MM.1S (cell line): Measurements from ENCODE around the gene KCNH4.

ENCODE experiments used
- DNase-seq: peaks from one replicate; pipeline ENCODE4 v3.0.0-alpha.2; 2015
- H2AFZ ChIP-seq: fragments of 300-600 bp; sonication (generic); 2 replicates; pipeline ENCODE4 v1.6.0; 2016; ENCODE audit warnings: antibody characterized with exemption, low read length
- H3F3A ChIP-seq: fragments of 300-600 bp; sonication (generic); 2 replicates; pipeline ENCODE4 v1.6.1; 2016; ENCODE audit warnings: mild to moderate bottlenecking, antibody characterized with exemption, low read length, moderate library complexity, mixed read lengths; ENCODE audit not compliant: insufficient read depth
- H3K27ac ChIP-seq: fragments of 300-600 bp; sonication (generic); 2 replicates; pipeline ENCODE4 v1.5.1; 2016; ENCODE audit warnings: mild to moderate bottlenecking, low read length
- H3K27me3 ChIP-seq: fragments of 300-600 bp; sonication (generic); replicated peaks from 2 replicates; pipeline ENCODE4 v1.6.0; 2016; ENCODE audit warnings: low read length; ENCODE audit not compliant: insufficient read depth
- H3K36me3 ChIP-seq: fragments of 300-600 bp; sonication (generic); replicated peaks from 2 replicates; pipeline ENCODE4 v1.6.1; 2016; ENCODE audit warnings: mild to moderate bottlenecking, low read length, mixed read lengths; ENCODE audit not compliant: insufficient read depth
- H3K4me1 ChIP-seq: fragments of 300-600 bp; sonication (generic); 2 replicates; pipeline ENCODE4 v1.6.1; 2016; ENCODE audit warnings: low read length, mixed read lengths
- H3K4me2 ChIP-seq: fragments of 300-600 bp; sonication (generic); 2 replicates; pipeline ENCODE4 v1.6.0; 2016; ENCODE audit warnings: low read depth, low read length
- H3K4me3 ChIP-seq: fragments of 300-600 bp; sonication (generic); 2 replicates; pipeline ENCODE4 v1.5.1; 2016; ENCODE audit warnings: low read length, mixed read lengths
- H3K79me2 ChIP-seq: fragments of 300-600 bp; sonication (generic); 2 replicates; pipeline ENCODE4 v1.6.1; 2016; ENCODE audit warnings: mixed run types, low read length, mixed read lengths
- H3K9ac ChIP-seq: fragments of 300-600 bp; sonication (generic); 2 replicates; pipeline ENCODE4 v1.6.1; 2016; ENCODE audit warnings: low read length, mixed read lengths
- H3K9me2 ChIP-seq: fragments of 300-600 bp; sonication (generic); replicated peaks from 2 replicates; pipeline ENCODE4 v1.6.1; 2016; ENCODE audit warnings: mild to moderate bottlenecking, low read length, mixed read lengths; ENCODE audit not compliant: insufficient read depth
- H3K9me3 ChIP-seq: fragments of 300-600 bp; sonication (generic); replicated peaks from 2 replicates; pipeline ENCODE4 v1.6.1; 2016; ENCODE audit warnings: mild to moderate bottlenecking, low read length, mixed read lengths; ENCODE audit not compliant: insufficient read depth
- H4K20me1 ChIP-seq: fragments of 300-600 bp; sonication (generic); 2 replicates; pipeline ENCODE4 v1.6.1; 2016; ENCODE audit warnings: mild to moderate bottlenecking, low read length, moderate library complexity, mixed read lengths; ENCODE audit not compliant: insufficient read depth
- CTCF ChIP-seq: fragments of 300-600 bp; sonication (generic); IDR thresholded peaks from 2 replicates; pipeline ENCODE4 v1.5.1; 2016; ENCODE audit warnings: antibody characterized with exemption, low read length, mixed read lengths
- EZH2 ChIP-seq: fragments of 300-600 bp; sonication (generic); optimal IDR thresholded peaks from 2 replicates; pipeline ENCODE3; 2017; ENCODE audit warnings: low read depth, mild to moderate bottlenecking, antibody characterized with exemption, low read length, mixed read lengths
- EZH2phosphoT487 ChIP-seq: fragments of 300-600 bp; sonication (generic); IDR thresholded peaks from 2 replicates; pipeline ENCODE4 v1.6.1; 2018; ENCODE audit warnings: antibody characterized with exemption, low read length

KCNH4 gene

GRCh38 chr17:42197564-42198156 lies 16.7 kb upstream of the KCNH4 start:
- H3K9ac ChIP-seq, result no peak overlapping the region
- no peaks in the 10 kb centered on the region; the same call in 1 of the 2 replicates for H3K4me1 ChIP-seq
- H3K79me2 ChIP-seq, result peaks cover 5% of the 10 kb centered on the region; the same call in 1 of the 2 replicates
- H3K9me3 ChIP-seq, result no peaks in the 10 kb centered on the region
- no peak for TF ChIP-seq CTCF
- TF ChIP-seq EZH2phosphoT487, result no peak
- TF ChIP-seq EZH2, result no peak
- H3K9me2 ChIP-seq, result no peaks in the 10 kb centered on the region
- no peak overlapping the region for H2AFZ ChIP-seq
- H3K27ac ChIP-seq, result no peak overlapping the region
- no peak overlapping the region for H3K4me3 ChIP-seq
- H4K20me1 ChIP-seq, result no peaks in the 10 kb centered on the region
- no peak for DNase-seq
- H3F3A ChIP-seq, result no peaks in the 10 kb centered on the region
- H3K36me3 ChIP-seq, result no peaks in the 10 kb centered on the region
- H3K4me2 ChIP-seq, result no peak overlapping the region
- H3K27me3 ChIP-seq, result no peaks in the 10 kb centered on the region

- Histone ChIP-seq H3F3A (no peaks in the 10 kb centered on the region), H3K4me3 (peak within 1 kb of the TSS; percentile 97), H3K27ac (no peak within 1 kb of the TSS), H2AFZ (peak within 1 kb of the TSS; percentile 98), H3K4me1 (no peaks in the 10 kb centered on the region; the same call in 1 of the 2 replicates), H3K9me3 (no peaks in the 10 kb centered on the region), H3K4me2 (peak within 1 kb of the TSS; percentile 75), H3K27me3 (no peaks in the 10 kb centered on the region), H3K9ac (peak within 1 kb of the TSS; percentile 77), H4K20me1 (no peaks in the 10 kb centered on the region), H3K79me2 (peaks cover 5% of the 10 kb centered on the region; the same call in 1 of the 2 replicates), H3K9me2 (no peaks in the 10 kb centered on the region), H3K36me3 (no peaks in the 10 kb centered on the region)
- peak; percentile 87 for DNase-seq
- TF ChIP-seq EZH2phosphoT487 (no peak), EZH2 (no peak), CTCF (no peak)
Observed at GRCh38 chr17:42193969-42194899, 13.3 kb upstream of the KCNH4 start, which contains the start of gene GHDC. Gene GHDC (minus strand): TSS chr17:42194494. CDS start chr17:42193581, 913 bp downstream.

GRCh38 chr17:42193216-42193968 lies 12.4 kb upstream of the KCNH4 start:
- Histone ChIP-seq H3K9ac (peak overlapping the region; percentile 77), H3K36me3 (no peaks in the 10 kb centered on the region), H3K79me2 (peaks cover 5% of the 10 kb centered on the region; the same call in 1 of the 2 replicates), H4K20me1 (no peaks in the 10 kb centered on the region), H3K4me2 (peak overlapping the region; percentile 75), H3K27ac (no peak overlapping the region), H3K9me2 (no peaks in the 10 kb centered on the region), H3K4me3 (peak overlapping the region; percentile 97), H3K4me1 (no peaks in the 10 kb centered on the region; the same call in 1 of the 2 replicates), H2AFZ (peak overlapping the region; percentile 98), H3K27me3 (no peaks in the 10 kb centered on the region), H3K9me3 (no peaks in the 10 kb centered on the region), H3F3A (no peaks in the 10 kb centered on the region)
- no peak for TF ChIP-seq EZH2phosphoT487
- TF ChIP-seq EZH2, result no peak
- TF ChIP-seq CTCF, result no peak
- DNase-seq, result no peak
